ENCODE results near the gene EFL1.

GRCh38 chr15:82168296-82168695 is 94.2 kb downstream of the EFL1 start:
- TF ChIP-seq JUNB (CRISPR knock-in tag; conservative IDR thresholded peaks at IDR 0.05) (no peak), SMC3 (conservative IDR thresholded peaks at IDR 0.05; ENCODE audit: insufficient read depth, low read depth, low read length) (no peak), ZNF407 (IDR thresholded peaks at IDR 0.05; ENCODE audit: low read depth) (no peak), RHOXF2B (CRISPR knock-in tag; conservative IDR thresholded peaks at IDR 0.05) (no peak), CTCF (IDR thresholded peaks at IDR 0.05 in 2 of 3, conservative IDR thresholded peaks at IDR 0.05 in 1 of 3; ENCODE audit: insufficient read depth in 2 of 3, low read depth in 1 of 3, low read length in 3 of 3) (no peak)

Measured in K562 (cell line).